ENCODE measurements around the gene PREX1.

Gene PREX1

GRCh38 chr20:48642105-48642880 lies 185.5 kb downstream of the PREX1 start:
- Mint-ChIP-seq H3K36me3 (ENCODE audit: low read depth) (peaks cover 100% of the 10 kb centered on the region), H3K4me1 (ENCODE audit: low read depth) (peaks cover 31% of the 10 kb centered on the region), H3K27ac (no peak overlapping the region), H3K27me3 (no peaks in the 10 kb centered on the region), H3K4me3 (no peak overlapping the region), H3K9me3 (no peaks in the 10 kb centered on the region)
- intact Hi-C loops (cut with micrococcal nuclease) = no loop called here

- Mint-ChIP-seq H3K4me1 (ENCODE audit: low read depth) (peaks cover 44% of the 10 kb centered on the region), H3K27ac (no peak overlapping the region)
These were observed 186.9 kb downstream of the PREX1 start for GRCh38 chr20:48640871-48641270.

DNA sequence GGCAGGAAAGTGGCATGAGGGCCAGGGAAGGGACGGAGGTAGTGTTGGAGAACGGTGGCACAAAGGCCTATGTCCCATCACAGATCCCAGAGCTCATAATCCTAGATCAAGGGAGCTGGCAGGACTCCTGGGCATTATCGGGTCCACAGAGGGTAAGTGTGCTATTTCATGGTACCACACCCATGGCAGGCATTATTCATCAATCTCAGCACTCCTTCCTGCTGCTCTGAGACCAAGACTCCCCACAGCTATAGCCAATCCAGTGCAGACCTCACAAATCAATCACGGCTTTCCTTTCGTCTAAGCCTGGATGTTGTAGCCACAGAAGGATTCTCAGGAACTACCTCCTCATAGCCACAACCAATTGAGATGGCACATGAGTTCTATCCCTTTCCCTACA lies 187.9 kb downstream of the PREX1 start:
- Mint-ChIP-seq H3K4me3 (no peak overlapping the region), H3K36me3 (ENCODE audit: low read depth) (peaks cover 100% of the 10 kb centered on the region), H3K9me3 (no peaks in the 10 kb centered on the region), H3K4me1 (ENCODE audit: low read depth) (peaks cover 54% of the 10 kb centered on the region), H3K27me3 (no peaks in the 10 kb centered on the region), H3K27ac (peak overlapping the region; percentile 68)
- intact Hi-C loops (cut with micrococcal nuclease) = no loop called here

More at GRCh38 chr20:48640871-48641270, 186.9 kb downstream of the PREX1 start:
- Mint-ChIP-seq H3K27me3 (no peaks in the 10 kb centered on the region), H3K9me3 (no peaks in the 10 kb centered on the region), H3K4me3 (no peak overlapping the region), H3K36me3 (ENCODE audit: low read depth) (peaks cover 100% of the 10 kb centered on the region)
- intact Hi-C loops (cut with micrococcal nuclease) = no loop called here

DNA sequence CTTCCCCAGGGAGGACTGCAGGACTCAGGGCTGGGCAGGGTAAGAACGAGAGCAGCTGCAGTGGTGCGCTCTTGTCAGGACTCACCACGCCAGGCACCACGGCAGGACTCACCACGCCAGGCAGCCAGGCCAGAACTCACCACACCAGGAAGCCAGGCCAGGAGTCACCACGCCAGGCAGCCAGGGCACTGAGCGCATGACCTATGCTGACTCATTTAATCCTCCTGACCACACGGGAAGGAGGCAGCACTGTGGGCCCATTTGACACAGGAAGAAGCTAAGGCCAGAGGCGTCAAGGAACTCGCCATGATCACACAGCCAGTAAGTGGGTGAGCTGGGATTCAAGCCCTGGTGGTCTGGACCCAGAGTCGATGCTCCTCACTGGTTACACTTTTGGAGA lies 189.3 kb downstream of the PREX1 start:
- H3K27me3 Mint-ChIP-seq = no peaks in the 10 kb centered on the region
- H3K9me3 Mint-ChIP-seq = no peaks in the 10 kb centered on the region
- H3K4me3 Mint-ChIP-seq = no peak overlapping the region
- peak overlapping the region; percentile 68 for H3K27ac Mint-ChIP-seq
- intact Hi-C loops (cut with micrococcal nuclease) = no loop called here
- H3K4me1 Mint-ChIP-seq (ENCODE audit: low read depth) = peaks cover 54% of the 10 kb centered on the region
- peaks cover 100% of the 10 kb centered on the region for H3K36me3 Mint-ChIP-seq (ENCODE audit: low read depth)

DNA sequence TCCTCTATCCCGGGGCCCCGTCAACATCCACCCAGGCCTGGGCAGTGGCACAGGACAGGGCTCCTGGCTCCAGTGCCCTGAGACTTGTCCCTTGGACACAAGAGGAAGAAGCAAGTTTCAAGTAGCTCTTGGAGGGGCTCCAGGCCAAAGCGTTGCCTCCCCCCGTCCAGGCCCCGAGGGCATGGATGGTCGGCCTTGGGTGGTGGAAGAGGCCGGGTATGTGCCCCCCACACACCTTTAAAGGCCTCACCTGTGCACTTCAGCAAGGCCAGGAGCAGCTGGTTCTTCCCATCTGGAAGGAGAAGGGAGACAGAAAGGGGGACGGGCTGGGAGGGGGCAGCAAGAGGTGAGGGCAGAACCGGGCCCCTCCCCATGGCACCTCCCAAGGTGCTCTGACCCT lies 190.3 kb downstream of the PREX1 start:
- Mint-ChIP-seq H3K27me3 (no peaks in the 10 kb centered on the region), H3K36me3 (ENCODE audit: low read depth) (peaks cover 100% of the 10 kb centered on the region), H3K9me3 (no peaks in the 10 kb centered on the region), H3K4me1 (ENCODE audit: low read depth) (peaks cover 54% of the 10 kb centered on the region), H3K27ac (peak overlapping the region; percentile 68), H3K4me3 (no peak overlapping the region)
- intact Hi-C loops (cut with micrococcal nuclease) = no loop called here

GRCh38 chr20:48636301-48636700 lies 191.5 kb downstream of the PREX1 start:
- Mint-ChIP-seq H3K9me3 (no peaks in the 10 kb centered on the region), H3K27ac (no peak overlapping the region), H3K4me3 (no peak overlapping the region), H3K27me3 (no peaks in the 10 kb centered on the region), H3K36me3 (ENCODE audit: low read depth) (peaks cover 100% of the 10 kb centered on the region), H3K4me1 (ENCODE audit: low read depth) (peaks cover 54% of the 10 kb centered on the region)
- intact Hi-C loops (cut with micrococcal nuclease) = no loop called here

GRCh38 chr20:48635791-48636267 lies 192.0 kb downstream of the PREX1 start:
- intact Hi-C loops (cut with micrococcal nuclease) = no loop called here
- Mint-ChIP-seq H3K27me3 (no peaks in the 10 kb centered on the region), H3K4me3 (no peak overlapping the region), H3K9me3 (no peaks in the 10 kb centered on the region), H3K27ac (peak overlapping the region; percentile 16), H3K36me3 (ENCODE audit: low read depth) (peaks cover 100% of the 10 kb centered on the region), H3K4me1 (ENCODE audit: low read depth) (peaks cover 51% of the 10 kb centered on the region)

GRCh38 chr20:48635361-48635760 lies 192.4 kb downstream of the PREX1 start:
- H3K4me1 Mint-ChIP-seq (ENCODE audit: low read depth) = peaks cover 46% of the 10 kb centered on the region
- H3K4me3 Mint-ChIP-seq = no peak overlapping the region
- H3K36me3 Mint-ChIP-seq (ENCODE audit: low read depth) = peaks cover 100% of the 10 kb centered on the region

GRCh38 chr20:48634641-48635040 lies 193.2 kb downstream of the PREX1 start:
- H3K9me3 Mint-ChIP-seq = no peaks in the 10 kb centered on the region
- H3K36me3 Mint-ChIP-seq (ENCODE audit: low read depth) = peaks cover 100% of the 10 kb centered on the region
- H3K27me3 Mint-ChIP-seq = no peaks in the 10 kb centered on the region
- peak overlapping the region; percentile 16 for H3K27ac Mint-ChIP-seq
- no peak overlapping the region for H3K4me3 Mint-ChIP-seq
- intact Hi-C loops (cut with micrococcal nuclease) = no loop called here
- peaks cover 47% of the 10 kb centered on the region for H3K4me1 Mint-ChIP-seq (ENCODE audit: low read depth)

More at GRCh38 chr20:48635361-48635760, 192.4 kb downstream of the PREX1 start:
- Mint-ChIP-seq H3K27ac (peak overlapping the region; percentile 16), H3K27me3 (no peaks in the 10 kb centered on the region), H3K9me3 (no peaks in the 10 kb centered on the region)
- intact Hi-C loops (cut with micrococcal nuclease) = no loop called here

- Mint-ChIP-seq H3K36me3 (ENCODE audit: low read depth) (peaks cover 100% of the 10 kb centered on the region), H3K4me1 (ENCODE audit: low read depth) (peaks cover 50% of the 10 kb centered on the region), H3K9me3 (no peaks in the 10 kb centered on the region), H3K4me3 (no peak overlapping the region), H3K27ac (no peak overlapping the region), H3K27me3 (no peaks in the 10 kb centered on the region)
- intact Hi-C loops (cut with micrococcal nuclease) = no loop called here
These were observed 194.1 kb downstream of the PREX1 start for GRCh38 chr20:48633620-48634257.

GRCh38 chr20:48632825-48633619 lies 194.8 kb downstream of the PREX1 start:
- H3K4me3 Mint-ChIP-seq = no peak overlapping the region
- no peaks in the 10 kb centered on the region for H3K27me3 Mint-ChIP-seq
- H3K9me3 Mint-ChIP-seq = no peaks in the 10 kb centered on the region

DNA sequence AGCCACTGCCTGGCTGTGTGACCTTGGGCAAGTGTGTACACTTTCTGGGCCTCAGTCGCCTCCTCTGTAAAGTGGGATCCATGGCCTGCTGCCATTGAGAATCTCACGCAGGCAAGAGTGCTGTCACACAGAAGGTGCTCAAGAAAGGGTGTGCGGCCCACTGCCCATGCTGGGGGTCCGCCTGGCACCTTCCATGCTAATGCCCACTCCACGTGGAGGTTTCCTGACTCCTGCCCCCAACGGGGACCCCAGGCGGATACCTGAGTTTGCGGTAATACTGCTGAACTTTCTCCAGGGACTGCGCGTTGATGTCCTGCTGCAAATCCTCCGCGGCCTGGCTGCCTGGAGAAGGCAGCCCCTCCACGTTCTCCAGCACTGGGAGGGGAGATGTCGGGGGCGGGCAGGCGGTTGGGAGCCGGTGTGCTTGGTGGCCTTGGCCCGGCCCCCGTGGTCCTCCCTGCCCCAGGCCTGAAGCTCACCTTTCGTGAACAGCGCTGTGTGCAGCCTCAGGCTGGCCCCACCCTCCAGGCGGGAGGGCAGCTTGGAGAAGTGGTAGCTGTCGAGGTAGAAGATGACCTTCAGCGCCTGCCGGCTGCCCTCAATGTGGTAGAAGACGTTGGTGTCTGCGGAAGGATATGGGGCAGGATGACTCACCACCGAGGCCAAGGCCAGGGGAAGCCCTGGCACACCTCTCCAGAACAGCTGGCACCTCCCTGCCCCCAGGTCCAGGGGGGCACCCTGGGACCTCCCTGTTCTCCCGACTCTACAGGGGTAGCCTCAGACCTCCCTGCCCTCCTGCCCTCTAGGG lies 195.6 kb downstream of the PREX1 start:
- H3K4me1 Mint-ChIP-seq (ENCODE audit: low read depth) = peaks cover 51% of the 10 kb centered on the region
- intact Hi-C loops (cut with micrococcal nuclease) = no loop called here
- no peak overlapping the region for H3K27ac Mint-ChIP-seq
- no peaks in the 10 kb centered on the region for H3K9me3 Mint-ChIP-seq
- H3K27me3 Mint-ChIP-seq = no peaks in the 10 kb centered on the region
- peaks cover 100% of the 10 kb centered on the region for H3K36me3 Mint-ChIP-seq (ENCODE audit: low read depth)
- H3K4me3 Mint-ChIP-seq = no peak overlapping the region

More at GRCh38 chr20:48632825-48633619, 194.8 kb downstream of the PREX1 start:
- Mint-ChIP-seq H3K27ac (no peak overlapping the region), H3K4me1 (ENCODE audit: low read depth) (peaks cover 51% of the 10 kb centered on the region), H3K36me3 (ENCODE audit: low read depth) (peaks cover 100% of the 10 kb centered on the region)
- intact Hi-C loops (cut with micrococcal nuclease) = no loop called here
